ACC112 (cell line): ENCODE data around the gene ANKDD1B.
A peak's percentile ranks its signal among the peaks of the same experiment; 100 is the strongest.
"Not testable (repeated sequence)": the region's sequence is repeated elsewhere in the genome, so short reads cannot be mapped to it uniquely, and the experiment has no call there.

Experiments used
- H2AFZ ChIP-seq: fragments of 200-600 bp; sonication (generic); one replicate; pipeline ENCODE4 v1.6.0; 2017; ENCODE audit warnings: antibody characterized with exemption, low read length; ENCODE audit not compliant: unreplicated experiment
- H3K27ac ChIP-seq: fragments of 200-600 bp; sonication (generic); 2 replicates; pipeline ENCODE4 v1.5.1; 2014; ENCODE audit warnings: low read depth, mild to moderate bottlenecking, antibody characterized with exemption, low read length, moderate library complexity
- H3K27me3 ChIP-seq: fragments of 200-600 bp; sonication (generic); 2 replicates; pipeline ENCODE4 v1.6.1; 2014; ENCODE audit warnings: mild to moderate bottlenecking, antibody characterized with exemption, low read length, moderate library complexity, mixed read lengths; ENCODE audit not compliant: insufficient read depth
- H3K36me3 ChIP-seq: fragments of 200-600 bp; sonication (generic); 2 replicates; pipeline ENCODE4 v1.6.1; 2016; ENCODE audit warnings: mild to moderate bottlenecking, antibody characterized with exemption, low read length, moderate library complexity, mixed read lengths; ENCODE audit not compliant: insufficient read depth
- H3K4me1 ChIP-seq: fragments of 200-600 bp; sonication (generic); one replicate; pipeline ENCODE4 v1.6.1; 2016; ENCODE audit warnings: low read length, mixed read lengths; ENCODE audit not compliant: insufficient read depth, unreplicated experiment, control insufficient read depth
- H3K4me3 ChIP-seq: fragments of 200-600 bp; sonication (generic); 2 replicates; pipeline ENCODE4 v1.5.1; 2014; ENCODE audit warnings: mild to moderate bottlenecking, low read depth, low read length
- H3K79me2 ChIP-seq: fragments of 200-600 bp; sonication (generic); one replicate; pipeline ENCODE4 v1.6.0; 2016; ENCODE audit warnings: low read length; ENCODE audit not compliant: control insufficient read depth, unreplicated experiment, insufficient read depth

The ANKDD1B gene

DNA sequence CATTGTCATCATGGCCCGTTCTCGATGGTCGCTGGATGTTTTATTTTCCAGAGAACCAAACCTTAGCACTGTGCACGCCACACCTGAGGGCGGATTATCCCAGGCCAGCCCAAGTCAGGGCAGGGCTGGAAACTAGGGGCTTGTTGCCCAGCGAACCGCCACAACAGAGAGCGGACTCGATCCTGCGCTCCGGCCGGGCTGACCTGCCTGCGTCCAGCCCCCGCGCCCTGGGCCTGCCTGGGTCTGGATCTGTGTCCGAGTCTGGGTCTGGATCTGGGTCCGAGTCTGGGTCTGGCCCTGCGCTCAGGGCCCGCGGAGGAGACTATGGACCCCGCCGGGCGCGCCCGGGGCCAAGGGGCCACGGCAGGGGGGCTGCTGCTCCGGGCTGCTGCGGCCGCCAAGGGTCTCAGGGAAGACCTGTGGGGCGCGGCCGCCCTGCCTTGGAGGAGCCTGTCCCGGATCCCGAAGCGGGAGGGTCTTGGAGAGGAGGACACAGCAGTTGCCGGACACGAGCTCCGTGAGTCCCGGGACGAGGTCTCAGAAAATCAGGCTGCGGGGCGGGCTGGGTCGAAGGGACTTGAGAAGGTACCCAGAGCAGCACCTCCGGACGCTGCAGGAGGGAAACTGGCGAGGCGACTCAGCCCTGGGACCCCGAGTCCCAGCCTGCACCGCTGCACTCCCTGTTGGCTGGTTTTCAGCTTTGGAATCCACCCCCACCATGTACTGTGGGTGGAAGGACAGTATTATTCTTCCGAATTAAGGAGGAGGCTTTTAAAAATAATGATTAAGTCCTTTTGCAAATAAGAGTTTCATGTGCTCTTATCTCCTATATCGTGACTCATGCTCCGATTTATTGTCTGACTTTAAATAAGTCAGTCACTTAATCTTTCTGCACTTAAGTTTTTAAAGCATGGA lies at the start of gene ANKDD1B:
TSS of gene ANKDD1B (plus strand) at position 143 of the 915 bp plus-strand sequence. CDS start at position 325, 182 bp downstream.
- no peaks in the 10 kb centered on the region; the same call in 1 of the 2 replicates for H3K36me3 ChIP-seq
- no peaks in the 10 kb centered on the region for H3K79me2 ChIP-seq
- H2AFZ ChIP-seq = peak within 1 kb of the TSS; percentile 64
- peak within 1 kb of the TSS; percentile 81 for H3K4me3 ChIP-seq
- H3K4me1 ChIP-seq = no peaks in the 10 kb centered on the region
- H3K27me3 ChIP-seq = no peaks in the 10 kb centered on the region
- H3K27ac ChIP-seq = no peak within 1 kb of the TSS

DNA sequence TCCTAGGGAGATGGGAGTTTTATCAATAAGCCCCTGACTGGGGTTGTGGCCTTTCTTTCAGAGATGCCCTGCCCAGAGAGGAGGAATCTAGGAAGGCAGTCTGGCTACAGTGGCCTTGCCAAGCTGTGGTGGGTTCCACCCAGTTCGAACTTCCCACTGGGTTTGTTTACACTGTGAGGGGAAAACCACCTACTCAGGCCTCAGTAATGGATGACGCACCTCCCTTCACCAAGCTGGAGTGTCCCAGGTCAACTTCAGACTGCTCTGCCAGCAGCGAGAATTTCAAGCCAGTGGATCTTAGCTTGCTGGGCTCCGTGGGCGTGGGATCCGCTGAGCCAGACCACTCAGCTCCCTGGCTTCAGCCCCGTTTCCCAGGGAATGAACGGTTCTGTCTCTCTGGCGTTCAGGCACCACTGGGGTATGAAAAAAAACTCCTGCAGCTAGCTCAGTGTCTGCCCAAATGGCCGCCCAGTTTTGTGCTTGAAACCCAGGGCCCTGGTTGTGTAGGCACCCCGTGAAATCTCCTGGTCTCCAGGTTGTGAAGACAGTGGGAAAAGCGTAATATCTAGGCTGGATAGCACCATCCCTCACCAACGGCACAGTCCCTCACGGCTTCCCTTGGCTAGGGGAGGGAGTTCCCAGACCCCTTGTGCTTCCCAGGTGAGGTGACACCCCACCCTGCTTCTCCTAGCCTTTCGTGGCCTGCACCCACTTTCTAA lies 45.1 kb upstream of the ANKDD1B start:
- H3K27me3 ChIP-seq, H2AFZ ChIP-seq, H3K36me3 ChIP-seq: not testable (repeated sequence)
- H3K4me3 ChIP-seq = peak overlapping the region; percentile 42
- H3K27ac ChIP-seq = peak overlapping the region; percentile 95
- peaks cover 45% of the 10 kb centered on the region for H3K79me2 ChIP-seq
- H3K4me1 ChIP-seq = peaks cover 34% of the 10 kb centered on the region

DNA sequence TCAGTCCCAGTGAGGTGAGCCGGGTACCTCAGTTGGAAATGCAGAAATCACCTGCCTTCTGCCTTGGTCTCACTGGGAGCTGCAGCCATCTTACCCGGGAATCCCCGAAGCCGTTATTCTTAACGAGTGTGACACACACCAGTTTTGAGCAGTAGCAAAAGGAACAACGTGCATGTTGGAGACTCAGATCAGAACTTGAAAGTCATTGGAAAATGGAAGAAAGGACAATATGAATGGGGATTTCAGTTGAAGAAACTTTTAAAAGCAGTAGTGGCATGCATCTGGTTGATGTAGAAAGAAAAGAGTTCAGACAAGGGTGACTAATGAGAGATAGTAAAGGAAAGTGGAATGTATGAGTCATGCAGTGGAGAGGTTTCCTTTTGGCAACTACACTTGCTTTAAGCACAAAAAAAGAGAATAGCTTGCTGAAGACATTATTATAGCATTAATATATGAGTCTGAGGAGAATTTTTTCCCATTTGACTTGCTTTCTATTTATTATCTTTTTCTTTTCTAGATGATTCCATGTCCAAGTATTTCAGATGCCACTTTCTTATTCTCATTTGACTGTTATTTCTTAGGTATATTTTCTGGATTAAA lies 44.4 kb upstream of the ANKDD1B start:
- Histone ChIP-seq H3K27me3 (no peaks in the 10 kb centered on the region), H2AFZ (peak overlapping the region; percentile 19), H3K79me2 (peaks cover 43% of the 10 kb centered on the region), H3K27ac (peak overlapping the region; percentile 95), H3K4me1 (peaks cover 34% of the 10 kb centered on the region), H3K4me3 (peak overlapping the region; percentile 42), H3K36me3 (peaks cover 10% of the 10 kb centered on the region)

DNA sequence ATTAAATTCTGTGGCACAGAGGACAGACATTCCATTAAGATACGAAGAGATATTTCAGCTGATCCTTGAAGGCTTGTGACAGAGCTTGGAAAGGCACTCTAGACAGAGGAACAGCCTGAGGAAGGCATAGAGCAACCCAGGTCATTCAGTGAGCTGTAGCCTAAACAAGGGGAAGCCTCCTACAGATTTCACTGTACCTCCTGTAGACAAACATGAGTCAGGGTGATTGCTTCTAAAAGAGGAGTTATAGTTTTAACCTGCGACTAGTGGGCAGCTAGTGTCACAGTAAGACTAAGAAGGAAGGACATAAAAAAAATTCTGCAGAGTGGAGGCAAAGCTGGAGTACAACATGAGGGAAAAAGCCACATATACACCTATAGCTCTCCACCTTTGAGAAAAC lies 43.5 kb upstream of the ANKDD1B start:
- Histone ChIP-seq H3K4me3 (peak overlapping the region; percentile 42), H3K27ac (peak overlapping the region; percentile 95), H2AFZ (peak overlapping the region; percentile 10), H3K27me3 (no peaks in the 10 kb centered on the region), H3K79me2 (peaks cover 43% of the 10 kb centered on the region), H3K36me3 (peaks cover 10% of the 10 kb centered on the region), H3K4me1 (peaks cover 34% of the 10 kb centered on the region)

DNA sequence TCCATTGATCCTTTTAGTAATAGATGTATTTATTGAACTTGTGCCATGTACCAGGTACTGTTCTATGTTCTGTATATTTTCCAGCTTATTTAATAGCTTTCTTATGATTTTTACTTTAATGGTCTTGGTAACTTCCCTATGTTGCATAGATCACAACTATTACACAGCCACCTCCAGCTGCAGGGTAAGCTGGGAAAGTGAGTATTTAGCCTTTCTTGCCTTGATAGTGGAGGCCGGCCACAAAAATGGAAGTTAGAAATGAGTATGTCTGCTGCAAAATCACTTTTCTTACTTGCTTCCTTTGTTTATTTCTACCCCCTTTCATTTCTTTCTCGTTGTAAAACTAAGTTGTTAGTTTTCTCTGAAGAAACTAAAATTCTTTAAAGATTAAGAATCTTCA lies 43.1 kb upstream of the ANKDD1B start:
- H3K79me2 ChIP-seq = peaks cover 39% of the 10 kb centered on the region
- H3K36me3 ChIP-seq = peaks cover 10% of the 10 kb centered on the region
- peak overlapping the region; percentile 42; the same call in 1 of the 2 replicates for H3K4me3 ChIP-seq
- H2AFZ ChIP-seq = no peak overlapping the region
- peak overlapping the region; percentile 95 for H3K27ac ChIP-seq
- no peaks in the 10 kb centered on the region for H3K27me3 ChIP-seq
- peaks cover 34% of the 10 kb centered on the region for H3K4me1 ChIP-seq

DNA sequence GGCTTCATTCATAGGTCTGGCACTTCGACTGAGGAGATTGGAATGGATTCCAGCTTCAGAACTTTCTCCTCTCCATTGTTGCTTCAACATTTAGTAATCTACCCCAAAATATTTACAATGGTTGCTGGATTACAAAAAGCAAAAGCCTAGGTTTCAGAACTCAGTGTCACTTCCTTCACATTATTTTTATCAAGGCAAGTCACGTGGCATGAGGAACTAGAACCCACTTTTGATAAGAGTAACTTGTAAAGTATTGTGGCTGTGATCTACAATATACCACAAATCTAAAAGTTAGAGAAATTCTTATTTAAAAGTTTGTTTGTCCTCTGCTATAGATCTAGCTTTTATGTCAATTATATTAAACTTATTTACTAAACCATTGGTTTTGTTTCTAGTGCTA lies 39.7 kb upstream of the ANKDD1B start:
- peaks cover 10% of the 10 kb centered on the region for H3K36me3 ChIP-seq
- peaks cover 29% of the 10 kb centered on the region for H3K4me1 ChIP-seq
- no peak overlapping the region for H2AFZ ChIP-seq

DNA sequence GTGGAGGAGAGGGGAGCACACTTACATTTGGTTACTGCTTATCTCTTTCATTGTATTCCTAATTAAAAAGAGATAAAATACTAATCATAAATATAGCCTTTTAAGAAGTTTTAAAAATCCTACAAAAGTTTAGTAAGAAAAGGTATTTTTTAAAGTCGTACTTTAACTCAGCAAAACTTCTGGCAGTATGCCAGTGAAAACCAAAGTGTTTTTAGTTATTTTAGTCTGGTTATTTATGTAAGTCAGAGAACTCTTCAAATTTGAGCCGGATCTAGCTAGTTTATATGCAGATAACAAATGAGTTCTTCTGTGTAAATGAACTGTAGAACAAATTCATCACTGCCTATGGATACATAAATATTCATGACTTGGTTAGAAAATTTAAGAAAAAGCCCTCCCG lies 36.5 kb upstream of the ANKDD1B start:
- H3K27ac ChIP-seq = peak overlapping the region; percentile 76
- H3K4me1 ChIP-seq = peaks cover 10% of the 10 kb centered on the region
- H3K36me3 ChIP-seq = peaks cover 15% of the 10 kb centered on the region
- H2AFZ ChIP-seq = no peak overlapping the region
- no peaks in the 10 kb centered on the region for H3K27me3 ChIP-seq
- no peaks in the 10 kb centered on the region for H3K79me2 ChIP-seq
- H3K4me3 ChIP-seq = peak overlapping the region; percentile 45

More for the DNA sequence above, 39.7 kb upstream of the ANKDD1B start:
- Histone ChIP-seq H3K79me2 (peaks cover 16% of the 10 kb centered on the region), H3K27me3 (no peaks in the 10 kb centered on the region), H3K4me3 (no peak overlapping the region), H3K27ac (no peak overlapping the region)

DNA sequence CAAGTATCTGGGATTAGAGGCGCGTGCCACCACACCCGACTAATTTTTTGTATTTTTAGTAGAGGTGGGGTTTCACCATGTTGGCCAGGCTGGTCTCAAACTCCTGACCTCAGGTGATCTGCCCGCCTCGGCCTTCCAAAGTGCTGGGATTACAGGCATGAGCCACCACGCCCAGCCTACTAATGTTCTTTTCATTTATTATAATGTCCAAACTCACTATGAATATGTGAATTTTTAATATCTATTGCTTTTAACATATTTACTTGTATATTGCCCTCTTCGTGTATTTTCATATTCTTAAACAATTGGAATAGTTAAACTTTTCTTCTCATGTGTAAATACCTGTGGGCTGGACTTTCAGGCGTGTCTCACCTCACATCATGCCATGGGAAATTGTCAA lies 33.0 kb upstream of the ANKDD1B start:
- Histone ChIP-seq H3K4me1 (peaks cover 10% of the 10 kb centered on the region), H3K36me3 (peaks cover 10% of the 10 kb centered on the region)
- H3K27ac ChIP-seq, H3K79me2 ChIP-seq, H3K27me3 ChIP-seq, H3K4me3 ChIP-seq, H2AFZ ChIP-seq: not testable (repeated sequence)

DNA sequence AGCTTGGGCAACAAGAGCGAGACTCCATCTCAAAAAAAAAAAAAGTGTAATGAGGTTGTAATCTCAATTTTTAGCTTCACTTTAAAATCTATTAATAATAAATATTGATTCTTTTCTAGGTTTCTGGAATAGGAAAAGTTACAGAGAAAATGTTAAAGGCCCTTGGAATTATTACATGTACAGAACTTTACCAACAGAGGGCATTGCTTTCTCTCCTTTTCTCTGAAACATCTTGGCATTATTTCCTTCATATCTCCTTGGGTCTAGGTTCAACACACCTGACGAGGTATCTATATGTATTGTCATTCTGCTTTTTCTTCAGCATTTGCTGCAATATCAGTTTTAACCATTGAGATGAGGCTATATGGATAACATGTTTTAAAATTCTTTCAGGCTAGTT lies 26.6 kb upstream of the ANKDD1B start:
- Histone ChIP-seq H3K27me3 (no peaks in the 10 kb centered on the region), H3K79me2 (no peaks in the 10 kb centered on the region), H3K27ac (no peak overlapping the region), H2AFZ (no peak overlapping the region), H3K36me3 (peaks cover 7% of the 10 kb centered on the region), H3K4me1 (peaks cover 5% of the 10 kb centered on the region), H3K4me3 (no peak overlapping the region)

DNA sequence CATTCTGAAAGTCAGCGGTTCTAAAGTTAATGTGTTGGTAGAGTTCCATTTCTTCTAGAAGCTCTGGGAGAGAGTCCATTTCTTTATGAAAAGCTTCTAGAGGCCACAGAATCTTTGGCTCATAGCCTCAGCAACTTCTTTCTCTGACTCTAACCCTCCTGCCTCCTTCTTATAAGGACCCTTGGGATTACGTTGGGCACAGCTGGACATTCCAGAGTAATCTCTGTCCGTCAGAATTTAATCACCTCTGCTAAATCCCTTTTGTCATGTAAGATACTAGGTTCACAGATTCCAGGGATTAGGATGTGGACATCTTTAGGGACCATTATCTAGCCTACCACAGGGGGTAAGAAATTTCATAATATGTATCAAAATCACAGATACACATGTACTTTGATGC lies 22.6 kb upstream of the ANKDD1B start:
- Histone ChIP-seq H3K27ac (no peak overlapping the region), H3K79me2 (no peaks in the 10 kb centered on the region), H3K36me3 (peaks cover 7% of the 10 kb centered on the region)

More for the DNA sequence above, 22.6 kb upstream of the ANKDD1B start:
- Histone ChIP-seq H3K27me3 (no peaks in the 10 kb centered on the region), H3K4me3 (no peak overlapping the region), H3K4me1 (peaks cover 5% of the 10 kb centered on the region), H2AFZ (no peak overlapping the region)
